GM18498 (cell line): ENCODE measurements around the gene KIF12.

Source experiments
- ATAC-seq: cut with Tn5 transposase; IDR thresholded peaks from one replicate; pipeline ENCODE4 v1.9.1; 2021; ENCODE audit warnings: mild to moderate bottlenecking, moderate library complexity; ENCODE audit not compliant: unreplicated experiment

KIF12 gene

GRCh38 chr9:114123031-114123977, 24.2 kb upstream of the KIF12 start:
- no peak for ATAC-seq

- no peak for ATAC-seq
Measured at GRCh38 chr9:114122136-114123027, 23.3 kb upstream of the KIF12 start.

GRCh38 chr9:114121227-114122135, 22.4 kb upstream of the KIF12 start:
- ATAC-seq = no peak

- ATAC-seq = no peak
Measured at GRCh38 chr9:114120192-114121014, 21.3 kb upstream of the KIF12 start.

- no peak for ATAC-seq
Measured at GRCh38 chr9:114119242-114120191, 20.4 kb upstream of the KIF12 start.

GRCh38 chr9:114117996-114118830, 19.1 kb upstream of the KIF12 start:
- ATAC-seq = no peak

- ATAC-seq = no peak
Measured at GRCh38 chr9:114117614-114117995, 18.5 kb upstream of the KIF12 start.

- no peak for ATAC-seq
Measured at GRCh38 chr9:114116126-114116747, 17.1 kb upstream of the KIF12 start.

- no peak for ATAC-seq
Measured at GRCh38 chr9:114115654-114116125, 16.6 kb upstream of the KIF12 start.

GRCh38 chr9:114114364-114114763, 15.3 kb upstream of the KIF12 start:
- no peak for ATAC-seq

- no peak for ATAC-seq
Measured at GRCh38 chr9:114112778-114113584, 13.9 kb upstream of the KIF12 start.

GRCh38 chr9:114112325-114112724, 13.2 kb upstream of the KIF12 start:
- ATAC-seq = no peak

GRCh38 chr9:114110180-114110579, 11.1 kb upstream of the KIF12 start:
- no peak for ATAC-seq

- ATAC-seq = no peak
Measured at GRCh38 chr9:114109124-114109523, 10.0 kb upstream of the KIF12 start.

GRCh38 chr9:114108016-114108833, 9.1 kb upstream of the KIF12 start:
- ATAC-seq = no peak
